Measurements from ENCODE around the gene XIAP.
A peak's percentile ranks its signal among the peaks of the same experiment; 100 is the strongest.

The XIAP gene

GRCh38 chrX:123962006-123962467 lies 102.2 kb downstream of the XIAP start:
- DNase-seq = no peak

DNA sequence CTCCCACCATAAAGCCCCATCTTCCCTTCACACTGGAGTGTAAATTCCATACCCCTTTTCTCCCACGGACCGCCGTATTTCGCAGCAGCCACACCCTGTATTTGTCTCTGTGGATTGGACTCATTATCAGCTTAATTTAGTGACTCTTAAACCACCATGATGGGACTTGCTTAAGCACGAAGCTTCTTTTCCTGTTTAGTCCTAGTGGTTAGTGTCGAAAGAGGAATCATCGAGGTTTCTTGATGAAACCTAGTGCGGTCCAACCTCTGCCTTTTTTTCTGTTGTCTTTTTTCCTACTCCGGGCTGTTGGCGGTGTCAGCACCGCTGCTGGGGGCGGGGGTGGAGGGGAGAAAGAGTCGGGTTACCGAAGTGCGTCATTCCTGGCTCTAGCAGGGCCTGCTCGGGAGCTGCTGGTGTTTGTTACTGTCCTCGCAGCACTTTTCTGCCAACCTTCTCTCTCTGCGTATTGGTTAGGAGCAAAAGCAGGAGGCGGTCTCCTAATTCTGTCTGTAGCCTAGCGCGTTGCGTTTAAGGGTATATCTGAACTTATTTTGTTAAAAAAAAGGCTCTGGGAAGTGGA lies 103.0 kb downstream of the XIAP start:
- DNase-seq = peak; percentile 66
